Measurements from ENCODE around the gene CLEC17A. TPM values are rescaled to one million over a fixed set of nuclear protein-coding genes. Genes with fewer than 3 reads are reported as not detected.
"Not testable (repeated sequence)": the region's sequence is repeated elsewhere in the genome, so short reads cannot be mapped to it uniquely, and the experiment has no call there.

CLEC17A gene
- total RNA-seq, 2 experiments from 2014 or later: 27.4 to 51.1 TPM

GRCh38 chr19:14612657-14613056 lies 29.8 kb downstream of the CLEC17A start:
- 0 out of 2 replicates have a peak overlapping the region, but pooled peaks have one; percentile 12 for H3K4me2 ChIP-seq (ENCODE audit: low read length)
- H3K79me2 ChIP-seq (ENCODE audit: insufficient read depth, low read depth, low read length): no peaks in the 10 kb centered on the region
- no peak for TF ChIP-seq EZH2phosphoT487 (IDR thresholded peaks at IDR 0.05; ENCODE audit: borderline replicate concordance, low read depth, low read length)
- no peak for TF ChIP-seq CTCF (conservative IDR thresholded peaks at IDR 0.05; ENCODE audit: low read length)
- CTCF ChIA-PET (ENCODE audit: unreplicated experiment): no interaction called here
- POLR2A ChIA-PET: interaction anchor here (0.6 to 0.8 kb wide), 2 partner anchors 9 to 77 kb away, joined by 4 read pairs; no protein-coding TSS in a partner anchor
- peaks cover 30% of the 10 kb centered on the region for H3K4me1 ChIP-seq (ENCODE audit: insufficient read depth, low read length, poor library complexity, severe bottlenecking)
- no peaks in the 10 kb centered on the region for H3K9me2 ChIP-seq (ENCODE audit: insufficient read depth, low read length)
- H3K27ac ChIP-seq (ENCODE audit: low read depth, low read length, poor library complexity, severe bottlenecking): peak overlapping the region; percentile 78
- H2AFZ ChIP-seq (ENCODE audit: low read length): no peak overlapping the region
- BruUV-seq (replicated peaks): no TSS peak
- DNase-seq (ENCODE audit: low spot score): no peak
- no peak overlapping the region for H3K4me3 ChIP-seq (ENCODE audit: low read depth, low read length, poor library complexity, severe bottlenecking)
- intact Hi-C loops (cut with micrococcal nuclease; ENCODE audit: unreplicated experiment): loop anchor here (1.0 kb wide), 1 partner anchor 7 kb away; no protein-coding TSS in a partner anchor
- no peaks in the 10 kb centered on the region for H4K20me1 ChIP-seq (ENCODE audit: insufficient read depth, low read length)
- H3K36me3 ChIP-seq (ENCODE audit: insufficient read depth, low read length): peaks cover 51% of the 10 kb centered on the region
- no peaks in the 10 kb centered on the region for H3K9me3 ChIP-seq (ENCODE audit: low read length)

GRCh38 chr19:14613399-14614098 lies 30.7 kb downstream of the CLEC17A start:
- peak overlapping the region; percentile 40 for H3K4me2 ChIP-seq (ENCODE audit: low read length)
- peak overlapping the region; percentile 78 for H3K27ac ChIP-seq (ENCODE audit: low read depth, low read length, poor library complexity, severe bottlenecking)
- POLR2A ChIA-PET: interaction anchor here (0.6 to 1.0 kb wide), 5 partner anchors 9 to 1508 kb away, joined by 3 to 4 read pairs (median 3); no protein-coding TSS in a partner anchor

DNA sequence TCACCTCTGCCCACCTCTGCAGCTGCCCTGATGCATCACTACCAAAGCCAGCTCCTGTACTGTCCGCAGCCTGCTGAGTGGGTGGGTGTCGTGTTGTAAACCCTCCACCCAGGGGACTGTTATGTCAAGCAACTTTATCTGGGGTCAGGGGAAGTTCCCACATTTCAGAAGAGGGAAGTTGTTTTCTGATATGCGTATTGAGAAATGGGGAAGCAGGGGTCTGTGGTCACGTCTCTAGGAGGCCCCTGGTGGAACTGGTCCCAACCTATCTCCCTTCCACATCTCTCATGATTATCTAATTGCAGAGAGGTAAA lies 31.2 kb downstream of the CLEC17A start:
- no peak for TF ChIP-seq CTCF (conservative IDR thresholded peaks at IDR 0.05; ENCODE audit: low read length)
- no peak for TF ChIP-seq EZH2phosphoT487 (IDR thresholded peaks at IDR 0.05; ENCODE audit: borderline replicate concordance, low read depth, low read length)
- Histone ChIP-seq H4K20me1 (ENCODE audit: insufficient read depth, low read length) (no peaks in the 10 kb centered on the region), H3K4me1 (ENCODE audit: insufficient read depth, low read length, poor library complexity, severe bottlenecking) (peaks cover 30% of the 10 kb centered on the region), H3K4me2 (ENCODE audit: low read length) (peak overlapping the region; percentile 40), H3K9me3 (ENCODE audit: low read length) (peaks cover 6% of the 10 kb centered on the region), H3K9me2 (ENCODE audit: insufficient read depth, low read length) (no peaks in the 10 kb centered on the region), H2AFZ (ENCODE audit: low read length) (no peak overlapping the region), H3K36me3 (ENCODE audit: insufficient read depth, low read length) (peaks cover 37% of the 10 kb centered on the region), H3K27ac (ENCODE audit: low read depth, low read length, poor library complexity, severe bottlenecking) (peak overlapping the region; percentile 78), H3K79me2 (ENCODE audit: insufficient read depth, low read depth, low read length) (no peaks in the 10 kb centered on the region), H3K4me3 (ENCODE audit: low read depth, low read length, poor library complexity, severe bottlenecking) (no peak overlapping the region)
- CTCF ChIA-PET (ENCODE audit: unreplicated experiment): no interaction called here
- POLR2A ChIA-PET: interaction anchor here (1.0 kb wide), 1 partner anchor 9 kb away, joined by 3 read pairs; no protein-coding TSS in a partner anchor
- intact Hi-C loops (cut with micrococcal nuclease; ENCODE audit: unreplicated experiment): no loop called here
- BruUV-seq (replicated peaks): no TSS peak
- DNase-seq (ENCODE audit: low spot score): peak; percentile 41

More at GRCh38 chr19:14613399-14614098, 30.7 kb downstream of the CLEC17A start:
- H3K9me2 ChIP-seq (ENCODE audit: insufficient read depth, low read length); BruUV-seq (replicated peaks); H3K9me3 ChIP-seq (ENCODE audit: low read length); CTCF ChIA-PET (ENCODE audit: unreplicated experiment); H3K79me2 ChIP-seq (ENCODE audit: insufficient read depth, low read depth, low read length); H4K20me1 ChIP-seq (ENCODE audit: insufficient read depth, low read length); H3K4me3 ChIP-seq (ENCODE audit: low read depth, low read length, poor library complexity, severe bottlenecking); H2AFZ ChIP-seq (ENCODE audit: low read length): not testable (repeated sequence)
- intact Hi-C loops (cut with micrococcal nuclease; ENCODE audit: unreplicated experiment): loop anchor here (1.0 kb wide), 1 partner anchor 8 kb away; no protein-coding TSS in a partner anchor
- Histone ChIP-seq H3K36me3 (ENCODE audit: insufficient read depth, low read length) (peaks cover 42% of the 10 kb centered on the region), H3K4me1 (ENCODE audit: insufficient read depth, low read length, poor library complexity, severe bottlenecking) (peaks cover 30% of the 10 kb centered on the region)
- peak; percentile 70 for DNase-seq (ENCODE audit: low spot score)

Measured in OCI-LY7 (cell line).